Activated CD4-positive, CD25-positive, alpha-beta regulatory T cell treated with anti-CD3 and anti-CD28 coated beads, Interleukin-2, amount 50 U/mL, for 16 hours (primary cell): ENCODE measurements around the gene MYLK2.

Source experiments
- DNase-seq: peaks from one replicate; pipeline ENCODE4 v3.0.0-alpha.2; 2020; ENCODE audit warnings: low read depth, low spot score

MYLK2 gene

DNA sequence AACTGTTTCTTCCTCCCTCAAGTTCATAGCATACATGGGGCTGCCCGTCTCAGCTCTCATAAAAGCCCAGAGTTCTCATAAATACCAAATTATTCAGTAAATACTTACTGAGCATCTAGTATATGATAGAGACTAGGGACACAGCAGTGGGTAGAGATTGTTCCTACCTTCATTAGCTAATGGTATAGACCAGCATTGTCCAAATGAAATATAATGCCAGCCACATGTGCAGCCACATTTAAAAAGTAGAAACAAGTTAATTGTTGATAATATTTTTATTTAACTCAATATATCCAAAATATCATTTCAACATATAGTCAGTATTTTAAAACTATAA, 52.4 kb downstream of the MYLK2 start:
- DNase-seq, result no peak

DNA sequence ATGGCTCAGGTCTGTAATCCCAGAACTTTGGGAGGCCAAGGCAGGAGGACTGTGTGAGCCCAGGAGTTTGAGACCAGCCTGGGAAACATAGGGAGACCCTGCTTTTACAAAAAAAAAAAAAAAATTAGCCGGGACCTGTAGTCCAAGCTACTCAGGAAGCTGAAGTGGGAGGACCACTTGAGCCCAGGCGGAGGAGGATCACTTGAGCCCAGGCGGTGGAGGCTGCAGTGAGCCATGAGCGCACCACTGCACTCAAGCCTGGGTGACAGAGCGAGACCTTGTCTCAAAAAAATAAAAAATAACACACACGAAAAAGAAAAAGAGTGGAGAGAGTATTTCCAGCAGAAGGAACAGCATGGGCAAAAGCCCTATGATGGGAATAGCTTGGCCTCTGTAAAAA, 53.2 kb downstream of the MYLK2 start:
- DNase-seq, result no peak

DNA sequence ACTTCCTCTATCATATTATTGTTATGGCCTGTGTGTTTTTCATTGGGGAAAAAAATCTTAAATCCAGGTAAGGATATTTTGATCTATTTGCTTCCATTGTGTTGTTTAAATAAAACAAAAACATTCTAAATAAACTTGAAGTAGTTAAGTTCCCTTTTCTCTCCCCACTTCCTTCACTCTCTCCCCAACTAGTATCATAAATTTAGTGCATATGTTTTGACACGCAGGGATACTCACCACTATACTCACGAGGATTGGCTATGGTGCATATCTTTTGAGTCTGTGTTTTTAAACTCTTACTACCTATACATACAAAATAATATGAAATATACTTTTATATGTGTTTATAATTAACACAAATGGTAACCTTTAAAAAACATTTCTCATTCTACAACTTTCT, 56.5 kb downstream of the MYLK2 start:
- DNase-seq, result no peak

DNA sequence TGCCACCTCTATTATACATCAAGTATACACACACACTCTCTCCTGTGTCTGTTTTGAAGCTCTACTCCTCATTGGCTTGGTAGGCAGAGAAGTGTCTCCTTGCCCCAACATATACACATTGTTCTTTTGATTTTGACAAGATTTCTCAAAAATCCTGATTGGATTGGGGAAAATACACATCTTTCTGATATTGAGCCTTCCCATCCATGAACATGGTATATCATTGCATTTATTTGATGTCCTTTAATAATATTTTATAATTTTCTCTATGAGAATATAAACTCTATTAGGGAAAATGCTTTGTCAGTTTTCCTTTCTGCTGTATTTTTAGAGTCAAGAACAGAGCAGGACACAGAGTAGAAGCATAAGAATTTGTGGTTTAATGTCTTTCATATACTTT, 58.5 kb downstream of the MYLK2 start:
- no peak for DNase-seq

DNA sequence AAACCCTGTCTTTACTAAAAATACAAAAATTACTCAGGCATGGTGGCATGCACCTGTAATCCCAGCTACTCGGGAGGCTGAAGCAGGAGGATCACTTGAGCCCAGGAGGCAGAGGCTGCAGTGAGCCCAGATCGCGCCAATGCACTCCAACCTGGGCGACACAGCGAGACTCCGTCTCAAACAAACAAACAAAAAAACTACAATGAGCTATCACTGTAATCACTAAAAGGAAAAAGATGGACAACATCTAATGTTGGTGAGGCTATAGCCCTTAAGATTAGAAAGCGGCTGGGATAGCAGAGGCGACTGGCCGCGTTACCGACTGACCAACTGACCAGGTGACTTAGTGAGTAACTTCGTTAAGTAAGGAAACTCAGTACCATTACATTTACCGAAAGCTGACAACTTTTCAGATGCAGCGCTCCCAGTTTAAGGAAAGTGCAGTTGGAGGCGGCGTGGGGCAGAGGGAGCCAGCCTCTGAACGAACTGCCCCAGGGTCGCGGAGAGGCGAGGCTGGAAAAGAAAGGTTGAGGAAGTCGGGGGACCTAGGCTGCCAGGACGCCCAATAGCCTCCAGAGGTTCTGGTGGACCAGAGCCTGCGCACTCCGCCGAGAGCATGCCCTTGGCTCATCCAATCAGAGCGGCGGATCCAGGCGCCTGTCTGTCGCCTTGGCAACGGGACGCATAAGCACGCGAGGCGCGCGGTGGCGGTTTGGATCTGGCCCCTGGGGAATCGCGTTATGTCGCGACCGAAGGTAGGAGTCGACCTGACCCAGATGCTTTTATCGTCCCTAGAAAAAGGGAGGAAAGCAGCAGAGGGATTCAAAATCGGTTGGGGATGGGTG, 60.2 kb downstream of the MYLK2 start:
- DNase-seq, result peak; percentile 43

DNA sequence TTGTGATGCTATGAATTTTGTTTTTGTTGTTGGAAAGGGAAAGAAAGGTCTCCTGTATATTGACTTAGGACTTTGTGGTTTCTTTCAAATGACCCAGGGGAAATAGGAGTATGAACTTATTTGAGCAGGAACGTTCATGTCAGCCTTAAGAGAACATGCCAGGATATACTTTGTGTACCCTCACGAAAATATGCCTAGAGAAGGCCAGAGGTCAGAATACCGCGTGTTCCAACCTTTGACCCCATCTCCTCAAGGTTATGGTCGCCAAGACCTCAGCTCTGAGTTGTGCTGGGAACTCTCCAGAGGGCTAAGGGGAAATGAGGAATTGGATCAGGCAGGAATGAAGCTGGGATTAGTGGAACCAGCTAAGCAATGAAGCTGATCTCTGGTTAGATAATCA, 62.8 kb downstream of the MYLK2 start:
- no peak for DNase-seq

DNA sequence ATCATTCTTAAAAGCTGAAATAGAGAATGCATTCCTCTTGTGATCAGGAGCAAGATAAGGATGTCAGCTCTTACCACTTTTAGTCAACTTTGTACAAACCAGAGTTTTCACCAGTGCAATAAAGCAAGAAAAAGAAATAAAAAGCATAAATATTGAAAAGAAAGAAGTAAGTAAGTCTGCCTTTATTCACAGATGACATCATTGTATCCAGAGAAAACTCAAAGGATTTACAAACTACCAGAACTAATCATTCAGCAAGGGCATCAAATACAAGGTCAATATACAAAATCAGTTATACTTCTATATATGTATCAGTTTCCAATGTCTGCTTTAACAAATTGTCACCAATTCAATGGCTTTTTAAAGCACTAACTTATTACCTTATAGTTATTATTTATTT, 64.7 kb downstream of the MYLK2 start:
- no peak for DNase-seq
